Nephron (organoid): ENCODE data around the gene TRIM44.
A peak's percentile ranks its signal among the peaks of the same experiment; 100 is the strongest.
"Not testable (repeated sequence)": the region's sequence is repeated elsewhere in the genome, so short reads cannot be mapped to it uniquely, and the experiment has no call there.

Experiments
- H3K27ac Mint-ChIP-seq, 3 experiments: 2 replicates each; pipeline ENCODE4 v1.8.0; 2020; ENCODE audit warnings: mixed read lengths in 3 of 3, mild to moderate bottlenecking in 2 of 3, moderate library complexity in 1 of 3
- H3K27me3 Mint-ChIP-seq: 2 replicates; pipeline ENCODE4 v1.8.0; 2021; ENCODE audit warnings: low read depth, mild to moderate bottlenecking, moderate library complexity, mixed read lengths
- H3K36me3 Mint-ChIP-seq: 2 replicates; pipeline ENCODE4 v1.8.0; 2020; ENCODE audit warnings: low read depth, mixed read lengths
- H3K4me1 Mint-ChIP-seq: 2 replicates; pipeline ENCODE4 v1.8.0; 2020; ENCODE audit warnings: mixed read lengths
- H3K4me3 Mint-ChIP-seq, 3 experiments: 2 replicates each; pipeline ENCODE4 v1.8.0; 2020; ENCODE audit warnings: mild to moderate bottlenecking in 3 of 3, mixed read lengths in 3 of 3, moderate library complexity in 2 of 3
- H3K9me3 Mint-ChIP-seq: 2 replicates; pipeline ENCODE4 v1.8.0; 2020; ENCODE audit warnings: mixed read lengths
- TF ChIP-seq, protein P1 (sequence below), 3 experiments: fragments of 200-600 bp; sonication (generic); IDR thresholded peaks; one replicate each; pipeline ENCODE4 v1.5.0; 2021; ENCODE audit warnings: antibody characterized with exemption in 3 of 3; ENCODE audit not compliant: unreplicated experiment in 3 of 3

TRIM44 gene

DNA sequence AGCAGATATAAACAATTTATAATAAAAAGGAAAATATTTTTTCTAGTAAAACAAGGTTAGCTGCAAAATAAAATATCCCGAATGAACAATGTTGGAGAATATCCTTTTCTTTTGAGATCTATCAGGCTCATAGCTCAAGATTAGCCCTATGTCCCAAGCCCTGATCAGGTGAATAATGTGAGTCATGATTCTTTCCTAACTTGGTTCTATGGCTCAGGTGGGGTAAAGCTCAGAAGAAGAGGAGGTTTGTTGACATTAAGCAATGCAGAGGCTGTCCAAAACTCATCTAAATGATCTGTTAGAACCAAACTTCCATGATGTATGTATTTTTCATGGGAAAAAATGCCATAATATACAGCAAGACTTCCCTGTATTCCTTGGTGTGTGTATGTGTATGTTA, 86.1 kb downstream of the TRIM44 start:
- H3K27me3 Mint-ChIP-seq, result no peaks in the 10 kb centered on the region
- TF ChIP-seq, protein P1, sequence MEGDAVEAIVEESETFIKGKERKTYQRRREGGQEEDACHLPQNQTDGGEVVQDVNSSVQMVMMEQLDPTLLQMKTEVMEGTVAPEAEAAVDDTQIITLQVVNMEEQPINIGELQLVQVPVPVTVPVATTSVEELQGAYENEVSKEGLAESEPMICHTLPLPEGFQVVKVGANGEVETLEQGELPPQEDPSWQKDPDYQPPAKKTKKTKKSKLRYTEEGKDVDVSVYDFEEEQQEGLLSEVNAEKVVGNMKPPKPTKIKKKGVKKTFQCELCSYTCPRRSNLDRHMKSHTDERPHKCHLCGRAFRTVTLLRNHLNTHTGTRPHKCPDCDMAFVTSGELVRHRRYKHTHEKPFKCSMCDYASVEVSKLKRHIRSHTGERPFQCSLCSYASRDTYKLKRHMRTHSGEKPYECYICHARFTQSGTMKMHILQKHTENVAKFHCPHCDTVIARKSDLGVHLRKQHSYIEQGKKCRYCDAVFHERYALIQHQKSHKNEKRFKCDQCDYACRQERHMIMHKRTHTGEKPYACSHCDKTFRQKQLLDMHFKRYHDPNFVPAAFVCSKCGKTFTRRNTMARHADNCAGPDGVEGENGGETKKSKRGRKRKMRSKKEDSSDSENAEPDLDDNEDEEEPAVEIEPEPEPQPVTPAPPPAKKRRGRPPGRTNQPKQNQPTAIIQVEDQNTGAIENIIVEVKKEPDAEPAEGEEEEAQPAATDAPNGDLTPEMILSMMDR (IDR thresholded peaks at IDR 0.05; ENCODE audit: unreplicated experiment in 3 of 3), result no peak
- peak overlapping the region in 2 of 3 experiments; percentile 30 to 61 for H3K27ac Mint-ChIP-seq
- peaks cover 17% of the 10 kb centered on the region for H3K4me1 Mint-ChIP-seq
- H3K36me3 Mint-ChIP-seq, result peaks cover 15% of the 10 kb centered on the region
- no peak overlapping the region for H3K4me3 Mint-ChIP-seq
- H3K9me3 Mint-ChIP-seq, result peaks cover 2% of the 10 kb centered on the region

GRCh38 chr11:35750315-35750714, 87.7 kb downstream of the TRIM44 start:
- Mint-ChIP-seq H3K4me3 (no peak overlapping the region), H3K27me3 (no peaks in the 10 kb centered on the region), H3K36me3 (peaks cover 20% of the 10 kb centered on the region), H3K9me3 (peaks cover 5% of the 10 kb centered on the region), H3K4me1 (peaks cover 17% of the 10 kb centered on the region), H3K27ac (peak overlapping the region in 1 of 3 experiments; percentile 61)
- TF ChIP-seq, protein P1 (IDR thresholded peaks at IDR 0.05; ENCODE audit: unreplicated experiment in 3 of 3), result no peak

DNA sequence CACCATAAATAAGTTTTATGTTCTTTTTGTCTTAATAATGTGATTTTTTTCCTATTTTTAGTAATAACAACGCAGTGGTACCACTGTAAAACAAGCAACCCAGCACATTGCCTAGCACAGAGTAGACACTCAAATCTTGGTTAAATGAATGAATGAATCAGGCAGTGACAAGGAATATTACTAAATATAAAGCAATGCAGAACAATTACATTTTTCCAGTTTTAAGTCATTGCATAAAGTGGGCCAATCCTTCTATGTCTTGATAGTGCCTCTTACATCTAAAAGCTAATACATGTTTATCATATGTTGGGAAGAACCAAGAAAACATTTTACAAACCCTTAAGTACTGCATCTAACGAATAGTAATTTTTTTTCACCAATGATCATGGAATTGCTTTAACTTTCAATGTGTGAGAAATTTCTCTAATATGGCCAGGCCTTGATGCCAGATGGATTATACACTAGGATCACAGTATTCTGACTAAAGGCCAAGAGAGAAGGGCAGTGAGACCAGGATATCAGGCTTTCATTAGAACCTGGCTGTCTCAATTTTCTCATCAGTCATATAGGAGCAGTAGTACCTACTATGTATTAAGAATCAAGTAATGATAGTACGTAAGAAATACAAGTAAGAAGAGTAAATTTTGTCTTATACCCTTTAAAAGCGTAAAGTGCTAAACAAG, 88.5 kb downstream of the TRIM44 start:
- Mint-ChIP-seq H3K4me1 (peaks cover 17% of the 10 kb centered on the region), H3K4me3 (no peak overlapping the region), H3K9me3 (peaks cover 5% of the 10 kb centered on the region), H3K27me3 (no peaks in the 10 kb centered on the region), H3K27ac (peak overlapping the region in 1 of 3 experiments; percentile 72), H3K36me3 (peaks cover 20% of the 10 kb centered on the region)
- TF ChIP-seq, protein P1 (IDR thresholded peaks at IDR 0.05; ENCODE audit: unreplicated experiment in 3 of 3), result no peak

- H3K36me3 Mint-ChIP-seq, result peaks cover 23% of the 10 kb centered on the region
- TF ChIP-seq, protein P1 (IDR thresholded peaks at IDR 0.05; ENCODE audit: unreplicated experiment in 3 of 3), result no peak
- H3K9me3 Mint-ChIP-seq, result peaks cover 5% of the 10 kb centered on the region
- H3K27me3 Mint-ChIP-seq, result no peaks in the 10 kb centered on the region
- H3K27ac Mint-ChIP-seq, result peak overlapping the region; percentile 6 to 72 (median 67)
- H3K4me3 Mint-ChIP-seq, result no peak overlapping the region
- peaks cover 12% of the 10 kb centered on the region for H3K4me1 Mint-ChIP-seq
Measured at GRCh38 chr11:35751664-35752061, 89.1 kb downstream of the TRIM44 start.

DNA sequence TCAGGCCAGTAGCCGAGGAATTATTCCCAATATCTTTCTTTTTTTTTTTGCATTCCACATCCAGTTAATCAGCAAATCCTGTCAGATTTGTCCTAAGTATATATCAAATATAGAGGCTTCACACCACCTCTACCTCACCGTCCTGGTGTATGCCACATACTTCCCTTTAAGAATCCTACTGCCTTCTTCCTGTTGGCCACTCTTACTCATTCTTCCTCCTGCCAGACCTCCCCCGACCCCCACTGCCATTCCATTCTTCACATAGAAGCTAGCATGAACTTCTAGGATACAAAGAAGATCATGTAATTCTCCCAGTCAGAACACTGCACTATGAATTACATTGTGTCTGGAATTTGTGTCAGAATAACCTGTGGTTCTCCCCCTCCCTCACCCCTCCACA, 89.5 kb downstream of the TRIM44 start:
- Mint-ChIP-seq H3K36me3 (peaks cover 27% of the 10 kb centered on the region), H3K27ac (peak overlapping the region; percentile 6 to 67 (median 8)), H3K9me3 (peaks cover 10% of the 10 kb centered on the region), H3K27me3 (no peaks in the 10 kb centered on the region), H3K4me1 (peaks cover 7% of the 10 kb centered on the region), H3K4me3 (no peak overlapping the region)
- TF ChIP-seq, protein P1 (IDR thresholded peaks at IDR 0.05; ENCODE audit: unreplicated experiment in 3 of 3), result no peak

- H3K4me3 Mint-ChIP-seq, H3K27ac Mint-ChIP-seq, H3K27me3 Mint-ChIP-seq, H3K4me1 Mint-ChIP-seq: not testable (repeated sequence)
- peaks cover 18% of the 10 kb centered on the region for H3K9me3 Mint-ChIP-seq
- peaks cover 40% of the 10 kb centered on the region for H3K36me3 Mint-ChIP-seq
Measured at GRCh38 chr11:35753573-35753972, 91.0 kb downstream of the TRIM44 start.

GRCh38 chr11:35759951-35760350, 97.4 kb downstream of the TRIM44 start:
- peak overlapping the region in 1 of 3 experiments; percentile 17 for H3K27ac Mint-ChIP-seq
- not testable (repeated sequence) for H3K27me3 Mint-ChIP-seq, H3K4me3 Mint-ChIP-seq
- H3K9me3 Mint-ChIP-seq, result peaks cover 22% of the 10 kb centered on the region
- peaks cover 54% of the 10 kb centered on the region for H3K36me3 Mint-ChIP-seq
- H3K4me1 Mint-ChIP-seq, result peaks cover 17% of the 10 kb centered on the region
